ENCODE measurements around the gene SRSF10. TPM values are rescaled to one million over a fixed set of nuclear protein-coding genes. Genes with fewer than 3 reads are reported as not detected.

The SRSF10 gene
- total and polyA plus RNA-seq, 4 donors: 55.1 to 251 (median 78.4) TPM

GRCh38 chr1:23915466-23915865 lies 64.7 kb downstream of the SRSF10 start:
- Histone ChIP-seq H3K27ac (ENCODE audit: low read depth in 1 of 2, low read length in 1 of 2) (no peak overlapping the region), H3K36me3 (ENCODE audit: control insufficient read depth in 4 of 4, insufficient read depth in 4 of 4, low read length in 4 of 4) (no peaks in the 10 kb centered on the region), H3K9me3 (ENCODE audit: control insufficient read depth in 4 of 4, insufficient read depth in 3 of 4, low read length in 3 of 4) (no peaks in the 10 kb centered on the region), H3K9ac (ENCODE audit: insufficient read depth in 1 of 2, low read length in 2 of 2) (no peak overlapping the region), H3K27me3 (ENCODE audit: control insufficient read depth in 3 of 3, insufficient read depth in 3 of 3, low read length in 2 of 3) (no peaks in the 10 kb centered on the region), H3K4me3 (no peak overlapping the region), H3K4me1 (ENCODE audit: control insufficient read depth in 5 of 5, insufficient read depth in 5 of 5, low read length in 5 of 5) (peaks cover 0 to 6% (median 0%) of the 10 kb centered on the region in 5 donors)
- DNase-seq: no peak
- ATAC-seq (ENCODE audit: insufficient read depth, low FRiP score): no peak
- 95 to 98% methylated on average over 5 of the region's 5 CpGs for WGBS, 2 donors
- no peak for TF ChIP-seq CTCF (IDR thresholded peaks at IDR 0.05; ENCODE audit: control extremely low read depth, extremely low read depth)

GRCh38 chr1:23914921-23915320 lies 65.2 kb downstream of the SRSF10 start:
- H3K4me3 ChIP-seq: no peak overlapping the region
- H3K36me3 ChIP-seq (ENCODE audit: control insufficient read depth in 4 of 4, insufficient read depth in 4 of 4, low read length in 4 of 4): no peaks in the 10 kb centered on the region
- no peak overlapping the region for H3K27ac ChIP-seq (ENCODE audit: low read depth in 1 of 2, low read length in 1 of 2)
- no peak overlapping the region for H3K9ac ChIP-seq (ENCODE audit: insufficient read depth in 1 of 2, low read length in 2 of 2)
- no peaks in the 10 kb centered on the region for H3K9me3 ChIP-seq (ENCODE audit: control insufficient read depth in 4 of 4, insufficient read depth in 3 of 4, low read length in 3 of 4)
- peaks cover 0 to 2% (median 0%) of the 10 kb centered on the region in 5 donors for H3K4me1 ChIP-seq (ENCODE audit: control insufficient read depth in 5 of 5, insufficient read depth in 5 of 5, low read length in 5 of 5)
- 90 to 97% methylated on average over 4 of the region's 4 CpGs for WGBS, 2 donors
- H3K27me3 ChIP-seq (ENCODE audit: control insufficient read depth in 3 of 3, insufficient read depth in 3 of 3, low read length in 2 of 3): no peaks in the 10 kb centered on the region
- DNase-seq (no peak), ATAC-seq (ENCODE audit: insufficient read depth, low FRiP score) (no peak)
- no peak for TF ChIP-seq CTCF (IDR thresholded peaks at IDR 0.05; ENCODE audit: control extremely low read depth, extremely low read depth)

Small RNAs within 50 kb of the gene (small RNA-seq; reads per million reads assigned to genes)
- not detected for gene MIR378F (ENCODE audit: low replicate concordance)

Other genes with a start within 250 kb of the SRSF10 start
- 10 to 100 TPM; 36.2 to 65.0 TPM for gene ELOA, start 236.9 kb downstream of the SRSF10 start, total RNA-seq
- gene ELOA, start 236.9 kb downstream of the SRSF10 start, polyA plus RNA-seq: 10 to 100 TPM; 24.0 to 27.3 TPM
- gene PITHD1, start 201.9 kb downstream of the SRSF10 start, total RNA-seq: 10 to 100 TPM; 44.7 to 55.7 TPM
- 10 to 100 TPM; 39.2 to 50.0 TPM for gene PITHD1, start 201.9 kb downstream of the SRSF10 start, polyA plus RNA-seq
- 10 to 100 TPM; 30.9 to 66.8 TPM for gene LYPLA2, start 189.2 kb downstream of the SRSF10 start, total RNA-seq
- gene LYPLA2, start 189.2 kb downstream of the SRSF10 start, polyA plus RNA-seq: 10 to 100 TPM; 67.1 to 83.1 TPM
- gene GALE, start 179.6 kb downstream of the SRSF10 start, total RNA-seq: 10 to 100 TPM; 21.4 to 83.9 TPM
- 100 to 1,000 TPM in 1 of 2 donors, 10 to 100 TPM in 1; 76.0 to 146 TPM for gene GALE, start 179.6 kb downstream of the SRSF10 start, polyA plus RNA-seq
- gene HMGCL, start 154.9 kb downstream of the SRSF10 start, total RNA-seq: 10 to 100 TPM; 46.6 to 47.6 TPM
- 10 to 100 TPM; 33.3 to 41.2 TPM for gene HMGCL, start 154.9 kb downstream of the SRSF10 start, polyA plus RNA-seq
- 10 to 100 TPM; 31.2 to 39.6 TPM for gene FUCA1, start 112.0 kb downstream of the SRSF10 start, total RNA-seq
- gene FUCA1, start 112.0 kb downstream of the SRSF10 start, polyA plus RNA-seq: 10 to 100 TPM; 31.5 to 41.1 TPM
- gene CNR2, start 67.0 kb downstream of the SRSF10 start, total RNA-seq: under 1 TPM; 0.09 to 0.46 TPM
- gene CNR2, start 67.0 kb downstream of the SRSF10 start, polyA plus RNA-seq: under 1 TPM; 0.04 to 0.11 TPM
- 100 to 1,000 TPM in 1 of 2 donors, 10 to 100 TPM in 1; 86.2 to 159 TPM for gene PNRC2, start 20.5 kb downstream of the SRSF10 start, total RNA-seq
- 10 to 100 TPM; 70.7 to 93.6 TPM for gene PNRC2, start 20.5 kb downstream of the SRSF10 start, polyA plus RNA-seq
- gene MYOM3, start 131.8 kb upstream of the SRSF10 start, total RNA-seq: under 1 TPM; 0.11 to 0.55 TPM
- gene MYOM3, start 131.8 kb upstream of the SRSF10 start, polyA plus RNA-seq: under 1 TPM; 0.09 to 0.10 TPM
- 1 to 10 TPM in 1 of 2 donors, under 1 TPM in 1; 0.17 to 1.0 TPM for gene IL22RA1, start 162.8 kb upstream of the SRSF10 start, total RNA-seq
- gene IL22RA1, start 162.8 kb upstream of the SRSF10 start, polyA plus RNA-seq: under 1 TPM; 0.09 to 0.30 TPM
- gene IFNLR1, start 207.0 kb upstream of the SRSF10 start, total RNA-seq: 1 to 10 TPM; 2.4 to 9.0 TPM
- 1 to 10 TPM; 1.2 to 3.0 TPM for gene IFNLR1, start 207.0 kb upstream of the SRSF10 start, polyA plus RNA-seq